A549 (cell line): Measurements from ENCODE around the gene MIPOL1.

Experiments used
- CEBPB ChIP-seq, 2 experiments: fragments of >200 bp in 1 of 2; sonication (Bioruptor Twin) in 1 of 2; formaldehyde crosslinking in 1 of 2; IDR thresholded peaks; 2 replicates each; pipeline ENCODE4 v1.6.1; 2012 to 2016
- CTCF ChIP-seq: fragments of >200 bp; sonication (Bioruptor Twin); formaldehyde crosslinking; IDR thresholded peaks from 3 replicates; pipeline ENCODE4 v1.5.1; 2016
- ELK1 ChIP-seq: fragments of 150-350 bp; IDR thresholded peaks from 2 replicates; pipeline ENCODE4 v1.6.1; 2014; ENCODE audit warnings: low read depth, mild to moderate bottlenecking, low read length

- TF ChIP-seq CTCF (no peak), CEBPB (IDR thresholded peaks at IDR 0.05) (no peak), ELK1 (no peak)
Observed at GRCh38 chr14:37257501-37258070, 59.8 kb downstream of the MIPOL1 start.
